CMK (cell line): ENCODE data around the gene CSNK2A1.

Experiments used
- DNase-seq: peaks from one replicate; pipeline ENCODE4 v3.0.0-alpha.2; 2010; ENCODE audit warnings: low read depth

The CSNK2A1 gene

DNA sequence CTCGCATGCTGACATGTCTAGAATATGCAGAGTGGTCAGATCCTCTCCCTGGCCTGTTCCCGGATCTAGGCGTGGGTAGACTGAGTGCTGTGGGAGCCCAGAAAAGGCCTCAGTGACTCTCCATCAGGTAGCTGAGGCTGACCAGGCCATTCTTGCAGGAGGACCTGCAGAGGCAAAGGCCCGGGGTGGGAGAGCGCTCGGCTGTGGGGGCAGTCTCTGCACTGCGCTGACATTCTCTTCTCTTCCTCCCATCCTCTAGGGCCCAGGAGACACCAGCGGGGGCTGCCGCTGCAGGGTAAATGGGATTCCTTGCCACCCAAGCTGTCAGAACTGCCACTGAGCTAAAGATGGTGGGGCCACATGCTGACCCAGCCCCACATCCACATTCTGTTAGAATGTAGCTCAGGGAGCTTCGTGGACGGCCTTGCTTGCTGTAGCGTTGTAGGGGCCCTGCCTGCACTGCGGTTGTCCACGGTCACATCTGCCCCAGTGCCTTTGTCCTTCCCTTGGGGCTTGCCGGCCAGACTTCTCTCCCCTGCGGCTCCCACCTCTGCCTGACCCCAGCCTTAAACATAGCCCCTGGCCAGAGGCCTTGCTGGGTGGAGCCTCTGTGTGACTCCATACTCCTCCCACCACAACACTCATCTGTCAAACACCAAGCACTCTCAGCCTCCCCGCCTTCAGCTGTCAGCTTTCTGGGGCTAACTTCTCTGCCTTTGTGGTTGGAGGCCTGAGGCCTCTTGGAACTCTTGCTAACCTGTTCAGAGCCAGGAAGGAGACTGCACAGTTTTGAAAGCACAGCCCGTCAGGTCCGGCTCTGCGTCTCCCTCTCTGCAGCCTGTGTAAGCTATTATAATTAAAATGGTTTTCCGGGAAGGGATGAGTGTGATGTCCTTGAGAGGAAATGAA lies 113.2 kb downstream of the CSNK2A1 start:
- no peak for DNase-seq

DNA sequence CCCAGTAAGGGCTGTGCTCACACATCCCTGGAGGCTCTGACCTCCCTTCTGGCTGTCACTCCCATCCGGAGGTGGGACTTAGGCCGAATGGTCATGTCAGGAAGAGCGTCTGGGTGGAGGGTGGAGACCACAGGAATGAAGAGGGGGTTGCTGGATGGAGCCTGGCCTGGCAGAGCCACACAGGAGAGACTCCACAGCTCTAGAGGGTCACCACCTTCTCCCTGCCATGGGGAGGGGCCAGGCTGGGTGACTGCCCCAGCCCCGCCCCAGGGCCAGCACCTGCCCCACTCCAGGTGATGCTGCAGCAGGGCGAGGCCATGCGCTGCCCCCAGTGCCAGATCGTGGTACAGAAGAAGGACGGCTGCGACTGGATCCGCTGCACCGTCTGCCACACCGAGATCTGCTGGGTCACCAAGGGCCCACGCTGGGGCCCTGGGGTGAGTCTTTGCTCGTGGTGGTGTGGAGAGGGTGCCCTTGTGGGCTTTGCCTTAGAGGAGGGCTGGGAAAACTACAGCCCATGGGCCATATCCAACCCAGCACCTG lies 114.9 kb downstream of the CSNK2A1 start:
- no peak for DNase-seq

DNA sequence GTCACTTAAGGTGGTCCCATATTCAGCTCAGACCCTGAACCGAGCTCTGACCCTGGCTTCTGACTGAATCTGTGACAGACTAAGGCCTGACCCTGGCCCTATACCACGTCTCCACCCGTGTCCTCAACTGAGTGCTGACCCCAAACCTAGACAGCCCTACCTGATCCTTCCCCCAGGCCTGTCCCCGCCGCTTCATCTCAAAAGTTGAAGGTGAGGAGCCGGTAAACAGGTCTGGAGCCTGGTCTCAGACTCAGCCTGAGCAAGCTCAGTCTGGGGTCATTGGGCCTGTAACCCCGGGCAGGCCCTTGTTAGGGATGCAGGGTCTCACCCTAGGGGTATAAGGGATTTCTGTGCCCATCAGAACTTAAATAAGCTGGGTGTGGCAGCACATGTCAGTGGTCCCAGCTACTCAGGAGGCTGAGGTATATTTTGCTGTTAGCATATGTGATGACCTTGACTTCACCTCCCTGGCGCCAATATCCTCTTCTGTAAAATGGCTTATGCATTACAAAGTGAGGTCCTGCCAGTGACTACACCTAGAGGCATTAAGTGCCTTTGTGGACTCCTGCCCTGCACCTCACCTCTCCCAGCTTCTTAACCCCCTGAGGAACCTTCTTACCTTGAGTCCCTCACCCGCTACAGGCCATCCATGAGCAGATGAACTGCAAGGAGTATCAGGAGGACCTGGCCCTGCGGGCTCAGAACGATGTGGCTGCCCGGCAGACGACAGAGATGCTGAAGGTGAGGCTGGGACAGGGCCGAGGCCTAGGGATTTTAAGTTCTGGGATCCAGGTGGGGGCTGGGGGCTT lies 115.5 kb downstream of the CSNK2A1 start:
- DNase-seq, result no peak

DNA sequence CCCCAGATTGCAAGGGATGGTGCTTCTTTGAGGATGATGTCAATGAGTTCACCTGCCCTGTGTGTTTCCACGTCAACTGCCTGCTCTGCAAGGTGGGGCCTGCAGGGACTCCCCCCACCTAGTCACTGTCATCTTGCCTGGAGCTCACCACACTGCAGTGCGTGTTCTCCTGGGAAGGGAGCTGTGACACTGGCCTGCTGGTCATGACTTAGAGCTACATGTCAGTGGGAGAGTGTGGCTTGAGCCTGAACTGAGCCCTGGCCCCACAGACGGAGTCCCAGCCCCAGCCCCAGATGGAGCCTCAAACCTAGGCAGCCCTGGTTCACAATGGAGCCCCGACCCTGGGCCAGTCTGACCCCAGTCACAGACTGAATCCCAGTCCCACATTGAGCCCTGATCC lies 116.2 kb downstream of the CSNK2A1 start:
- no peak for DNase-seq

DNA sequence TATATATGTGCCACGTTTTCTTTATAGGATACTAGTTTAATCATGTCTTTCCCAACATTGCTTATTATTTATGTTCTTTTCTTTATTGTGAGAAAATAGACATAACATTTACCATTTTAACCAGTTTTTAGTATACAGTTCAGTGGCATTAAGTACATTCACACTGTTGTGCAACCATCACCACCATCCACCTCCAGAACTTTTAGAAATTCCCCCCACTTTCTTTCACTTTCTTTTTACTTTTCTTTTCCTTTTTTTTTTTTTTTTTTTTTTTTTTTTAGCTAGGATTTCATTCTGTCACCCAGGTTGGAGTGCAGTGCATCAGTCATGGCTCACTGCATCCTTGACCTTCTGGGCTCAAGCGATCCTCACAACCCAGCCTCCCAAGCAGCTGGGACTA lies 117.0 kb downstream of the CSNK2A1 start:
- no peak for DNase-seq
